Measurements from ENCODE around the gene MAP3K6.

MAP3K6 gene

GRCh38 chr1:27374362-27375086 lies 7.8 kb upstream of the MAP3K6 start, which contains the start of gene FCN3:
Gene FCN3 (minus strand): TSS chr1:27374824. CDS start chr1:27374818, 6 bp downstream.
- Histone ChIP-seq H3K27me3 (replicated peaks; ENCODE audit: insufficient read depth, low read length) (0 out of 2 replicates have a peak, but pooled peaks cover 2% of the 10 kb centered on the region), H3K4me3 (ENCODE audit: low read length) (no peak within 1 kb of the TSS), H3K9me2 (replicated peaks; ENCODE audit: insufficient read depth, low read length) (no peaks in the 10 kb centered on the region), H3F3A (ENCODE audit: insufficient read depth, low read length) (no peaks in the 10 kb centered on the region), H3K4me1 (ENCODE audit: low read length) (no peaks in the 10 kb centered on the region), H3K36me3 (replicated peaks; ENCODE audit: insufficient read depth, low read length) (no peaks in the 10 kb centered on the region), H3K9ac (ENCODE audit: low read length) (no peak within 1 kb of the TSS), H3K79me2 (ENCODE audit: low read length) (no peaks in the 10 kb centered on the region), H3K27ac (ENCODE audit: low read length) (no peak within 1 kb of the TSS), H2AFZ (ENCODE audit: low read length) (no peak within 1 kb of the TSS), H4K20me1 (ENCODE audit: insufficient read depth, low read length) (no peaks in the 10 kb centered on the region), H3K4me2 (ENCODE audit: low read depth, low read length) (no peak within 1 kb of the TSS), H3K9me3 (replicated peaks; ENCODE audit: insufficient read depth, low read length) (no peaks in the 10 kb centered on the region)
- no peak for TF ChIP-seq CTCF (IDR thresholded peaks at IDR 0.05; ENCODE audit: low read length)
- no peak for TF ChIP-seq EZH2 (optimal IDR thresholded peaks at IDR 0.05; ENCODE audit: low read depth, low read length)
- TF ChIP-seq EZH2phosphoT487 (IDR thresholded peaks at IDR 0.05; ENCODE audit: low read length) = no peak
- no peak for DNase-seq

GRCh38 chr1:27372808-27373690 lies 6.3 kb upstream of the MAP3K6 start:
- Histone ChIP-seq H3K9me2 (replicated peaks; ENCODE audit: insufficient read depth, low read length) (no peaks in the 10 kb centered on the region), H2AFZ (ENCODE audit: low read length) (no peak overlapping the region), H3K4me2 (ENCODE audit: low read depth, low read length) (no peak overlapping the region), H3K4me1 (ENCODE audit: low read length) (no peaks in the 10 kb centered on the region), H3F3A (ENCODE audit: insufficient read depth, low read length) (no peaks in the 10 kb centered on the region), H3K9ac (ENCODE audit: low read length) (no peak overlapping the region), H3K9me3 (replicated peaks; ENCODE audit: insufficient read depth, low read length) (no peaks in the 10 kb centered on the region), H3K36me3 (replicated peaks; ENCODE audit: insufficient read depth, low read length) (no peaks in the 10 kb centered on the region), H3K27ac (ENCODE audit: low read length) (no peak overlapping the region), H3K79me2 (ENCODE audit: low read length) (no peaks in the 10 kb centered on the region), H4K20me1 (ENCODE audit: insufficient read depth, low read length) (no peaks in the 10 kb centered on the region), H3K4me3 (ENCODE audit: low read length) (no peak overlapping the region), H3K27me3 (replicated peaks; ENCODE audit: insufficient read depth, low read length) (0 out of 2 replicates have a peak, but pooled peaks cover 2% of the 10 kb centered on the region)
- DNase-seq = no peak
- TF ChIP-seq EZH2phosphoT487 (IDR thresholded peaks at IDR 0.05; ENCODE audit: low read length) (no peak), CTCF (IDR thresholded peaks at IDR 0.05; ENCODE audit: low read length) (peak; percentile 21; the same call in 1 of the 2 replicates)

- DNase-seq = no peak
- no peak overlapping the region for H3K4me2 ChIP-seq (ENCODE audit: low read depth, low read length)
- no peak overlapping the region for H3K4me3 ChIP-seq (ENCODE audit: low read length)
- no peak overlapping the region for H2AFZ ChIP-seq (ENCODE audit: low read length)
- no peaks in the 10 kb centered on the region for H3K9me3 ChIP-seq (replicated peaks; ENCODE audit: insufficient read depth, low read length)
- no peaks in the 10 kb centered on the region for H3K79me2 ChIP-seq (ENCODE audit: low read length)
- H3K4me1 ChIP-seq (ENCODE audit: low read length) = 0 out of 2 replicates have a peak, but pooled peaks cover under 1% of the 10 kb centered on the region
- no peaks in the 10 kb centered on the region for H3K9me2 ChIP-seq (replicated peaks; ENCODE audit: insufficient read depth, low read length)
- no peaks in the 10 kb centered on the region for H4K20me1 ChIP-seq (ENCODE audit: insufficient read depth, low read length)
- 0 out of 2 replicates have a peak, but pooled peaks cover 2% of the 10 kb centered on the region for H3K27me3 ChIP-seq (replicated peaks; ENCODE audit: insufficient read depth, low read length)
- H3K27ac ChIP-seq (ENCODE audit: low read length) = no peak overlapping the region
- H3F3A ChIP-seq (ENCODE audit: insufficient read depth, low read length) = no peaks in the 10 kb centered on the region
- H3K36me3 ChIP-seq (replicated peaks; ENCODE audit: insufficient read depth, low read length) = no peaks in the 10 kb centered on the region
- TF ChIP-seq CTCF (IDR thresholded peaks at IDR 0.05; ENCODE audit: low read length) = no peak
- TF ChIP-seq EZH2 (optimal IDR thresholded peaks at IDR 0.05; ENCODE audit: low read depth, low read length) = no peak
- no peak for TF ChIP-seq EZH2phosphoT487 (IDR thresholded peaks at IDR 0.05; ENCODE audit: low read length)
- H3K9ac ChIP-seq (ENCODE audit: low read length) = no peak overlapping the region
These were observed 5.5 kb upstream of the MAP3K6 start for GRCh38 chr1:27372022-27372807.

Data from MM.1S (cell line).